Measurements from ENCODE around the gene DTWD2.
A peak's percentile ranks its signal among the peaks of the same experiment; 100 is the strongest.
"Not testable (repeated sequence)": the region's sequence is repeated elsewhere in the genome, so short reads cannot be mapped to it uniquely, and the experiment has no call there.

DTWD2 gene

GRCh38 chr5:118863345-118863744, 125.0 kb downstream of the DTWD2 start:
- DNase-seq (ENCODE audit: low spot score): no peak

GRCh38 chr5:118862596-118862995, 125.8 kb downstream of the DTWD2 start:
- no peak for DNase-seq (ENCODE audit: low spot score)

DNA sequence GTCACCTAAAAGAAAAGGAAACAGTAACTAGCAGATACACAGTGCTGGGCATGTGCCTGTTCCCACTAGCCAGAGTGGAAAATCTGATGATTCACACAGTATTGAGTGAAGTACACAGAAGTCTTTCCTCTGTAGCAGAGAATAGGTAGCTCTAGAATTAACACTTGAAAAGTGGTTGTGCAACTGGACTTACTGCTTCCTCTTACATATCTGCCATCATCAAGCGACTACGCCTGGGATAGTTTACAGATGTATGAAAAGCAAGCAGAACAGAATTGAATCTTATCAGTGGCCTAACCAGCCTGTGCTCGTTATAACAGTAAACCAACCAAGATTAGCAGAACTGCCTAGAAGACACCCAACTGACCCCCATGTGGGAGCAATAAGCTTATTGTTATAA, 130.6 kb downstream of the DTWD2 start:
- DNase-seq (ENCODE audit: low spot score): no peak

DNA sequence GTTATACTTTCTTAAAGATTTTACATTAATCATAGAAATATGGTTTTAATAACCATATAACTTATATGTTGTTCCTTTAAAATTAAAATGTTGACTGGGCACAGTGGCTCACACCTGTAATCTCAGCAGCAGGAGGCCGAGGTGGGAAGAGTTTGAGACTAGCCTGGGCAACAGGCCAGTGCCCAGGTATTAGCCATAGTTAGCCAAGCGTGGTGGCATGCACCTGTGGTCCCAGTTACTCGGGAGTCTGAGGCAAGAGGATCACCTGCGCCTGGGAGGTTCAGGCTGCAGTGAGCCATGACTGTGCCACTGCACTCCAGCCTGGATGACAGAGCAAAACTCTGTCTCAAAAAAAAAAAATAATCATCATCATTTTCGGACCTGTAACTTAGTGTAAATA, 133.5 kb downstream of the DTWD2 start:
- DNase-seq (ENCODE audit: low spot score): no peak

DNA sequence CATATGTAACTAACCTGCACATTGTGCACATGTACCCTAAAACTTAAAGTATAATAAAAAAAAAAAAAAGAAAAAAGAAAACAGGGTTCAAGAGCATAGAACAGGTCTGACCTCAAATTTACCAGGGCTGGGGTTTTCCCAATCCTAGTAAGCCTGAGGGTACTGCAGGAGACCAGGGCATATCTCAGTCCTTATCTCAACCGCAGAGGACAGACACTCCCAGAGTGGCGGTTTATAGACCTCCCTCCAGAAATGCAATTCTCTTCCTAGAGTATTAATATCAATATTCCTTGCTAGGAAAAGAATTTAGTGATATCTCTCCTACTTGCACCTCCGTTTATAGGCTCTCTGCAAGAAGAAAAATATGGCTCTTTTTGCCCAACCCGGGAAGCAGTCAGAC, 136.6 kb downstream of the DTWD2 start:
- DNase-seq (ENCODE audit: low spot score): not testable (repeated sequence)

DNA sequence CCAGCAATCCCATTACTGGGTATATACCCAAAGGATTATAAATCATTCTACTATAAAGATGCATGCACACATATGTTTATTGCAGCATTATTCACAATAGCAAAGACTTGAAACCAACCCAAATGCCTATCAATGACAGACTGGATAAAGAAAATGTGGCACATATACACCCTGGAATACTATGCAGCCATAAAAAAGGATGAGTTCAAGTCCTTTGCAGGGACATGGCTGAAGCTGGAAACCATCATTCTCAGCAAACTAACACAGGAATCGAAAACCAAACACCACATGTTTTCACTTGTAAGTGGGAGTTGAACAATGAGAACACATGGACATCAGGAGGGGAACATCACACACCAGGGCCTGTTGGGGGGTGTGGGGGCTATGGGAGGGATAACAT, 138.8 kb downstream of the DTWD2 start:
- DNase-seq (ENCODE audit: low spot score): not testable (repeated sequence)

GRCh38 chr5:118844351-118844750, 144.0 kb downstream of the DTWD2 start:
- DNase-seq (ENCODE audit: low spot score): no peak

DNA sequence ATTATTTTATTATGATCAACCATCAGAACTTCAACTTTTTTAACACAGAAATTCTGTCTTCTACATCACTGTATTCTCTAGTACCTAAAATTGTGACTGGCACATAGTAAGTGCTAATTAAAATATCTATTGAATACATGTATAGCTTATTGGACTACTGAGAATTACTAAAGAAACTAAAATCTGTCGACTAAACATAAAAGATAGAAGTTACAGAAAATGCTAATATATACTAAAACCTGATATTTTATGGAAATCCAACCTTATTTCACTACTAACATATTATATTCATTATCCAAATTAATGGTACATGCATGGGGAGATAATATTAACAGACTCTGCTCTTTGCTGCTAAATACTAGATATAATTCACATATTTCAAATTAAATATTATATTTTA, 153.6 kb downstream of the DTWD2 start:
- no peak for DNase-seq (ENCODE audit: low spot score)

DNA sequence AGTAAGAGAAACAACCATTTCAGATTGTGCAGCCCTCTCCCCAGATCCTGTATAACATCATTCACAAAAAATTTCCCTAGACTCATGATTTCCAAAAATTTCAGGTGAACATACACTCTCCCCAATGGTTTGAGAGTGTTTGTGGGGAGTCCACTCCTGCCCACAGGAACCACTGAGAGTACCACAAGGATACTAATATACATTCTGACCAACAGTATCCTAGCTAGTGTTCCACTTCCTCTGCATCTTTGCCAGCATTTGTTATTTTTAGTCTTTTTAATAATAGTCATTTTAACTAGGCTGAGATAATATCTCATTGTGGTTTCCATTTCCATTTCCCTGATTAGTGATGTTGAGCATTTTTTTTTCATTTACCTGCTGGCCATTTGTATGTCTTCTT, 155.4 kb downstream of the DTWD2 start:
- no peak for DNase-seq (ENCODE audit: low spot score)

GRCh38 chr5:118825226-118825625, 163.1 kb downstream of the DTWD2 start:
- no peak for DNase-seq (ENCODE audit: low spot score)

GRCh38 chr5:118818604-118819003, 169.7 kb downstream of the DTWD2 start:
- DNase-seq (ENCODE audit: low spot score): no peak

DNA sequence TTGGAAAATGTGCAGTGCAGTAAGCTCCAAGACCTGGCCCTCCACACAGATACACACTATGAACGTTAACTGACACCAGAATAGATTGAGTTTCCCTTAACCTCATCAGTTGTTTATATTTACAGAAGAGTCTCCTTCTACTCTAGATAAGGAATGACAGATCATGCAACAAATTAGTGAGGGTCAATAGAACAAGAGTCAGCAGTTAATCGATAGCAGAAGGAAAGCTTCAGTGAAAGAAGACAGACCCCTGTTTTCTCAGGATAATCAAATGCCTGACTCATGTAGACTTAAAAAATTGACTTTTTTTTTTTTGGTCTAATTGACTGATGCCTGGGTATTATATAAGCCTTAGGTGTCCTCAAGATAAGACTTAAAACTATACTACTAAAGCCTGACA, 179.9 kb downstream of the DTWD2 start:
- DNase-seq (ENCODE audit: low spot score): no peak

- DNase-seq (ENCODE audit: low spot score): no peak
Observed at GRCh38 chr5:118806571-118806970, 181.8 kb downstream of the DTWD2 start.

DNA sequence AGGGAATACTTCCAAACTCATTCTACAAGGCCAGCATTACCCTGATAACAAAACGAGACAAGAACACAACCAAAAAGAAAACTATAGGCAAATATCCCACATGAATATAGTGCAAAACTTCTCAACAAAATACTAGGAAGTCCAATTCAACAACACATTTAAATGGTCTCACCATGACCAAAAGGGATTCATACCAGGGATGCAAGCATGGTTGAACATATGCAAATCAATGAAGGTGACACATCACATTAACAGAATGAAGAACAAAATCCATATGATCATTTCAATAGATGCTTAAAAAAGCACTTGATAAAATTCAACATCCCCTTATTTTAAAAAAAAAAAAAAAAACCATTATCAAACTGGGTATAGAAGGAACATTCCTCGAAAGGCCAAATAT, 186.0 kb downstream of the DTWD2 start:
- DNase-seq (ENCODE audit: low spot score): no peak

DNA sequence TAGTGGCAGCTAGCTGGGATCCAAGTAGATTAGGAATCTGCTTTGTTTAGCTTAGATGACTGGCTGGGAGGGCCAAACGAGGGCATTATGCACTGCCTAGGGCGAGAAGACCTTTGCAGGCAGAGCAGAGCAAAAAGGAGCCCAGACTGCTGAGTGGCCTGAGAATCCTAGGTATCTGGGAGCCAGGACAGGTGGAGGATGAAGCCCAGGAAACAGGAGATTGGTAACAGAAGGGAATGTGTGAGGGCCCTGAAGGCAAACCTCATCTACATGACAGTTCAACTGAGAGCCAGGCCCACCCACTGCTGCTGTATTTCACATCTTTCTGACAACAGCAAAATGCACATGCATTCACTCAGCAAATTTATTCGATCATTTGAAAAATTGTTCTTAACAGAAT, 192.3 kb downstream of the DTWD2 start:
- no peak for DNase-seq (ENCODE audit: low spot score)

GRCh38 chr5:118794281-118794680, 194.1 kb downstream of the DTWD2 start:
- no peak for DNase-seq (ENCODE audit: low spot score)

- no peak for DNase-seq (ENCODE audit: low spot score)
Observed at GRCh38 chr5:118793652-118794051, 194.7 kb downstream of the DTWD2 start.

GRCh38 chr5:118793091-118793490, 195.3 kb downstream of the DTWD2 start:
- no peak for DNase-seq (ENCODE audit: low spot score)

DNA sequence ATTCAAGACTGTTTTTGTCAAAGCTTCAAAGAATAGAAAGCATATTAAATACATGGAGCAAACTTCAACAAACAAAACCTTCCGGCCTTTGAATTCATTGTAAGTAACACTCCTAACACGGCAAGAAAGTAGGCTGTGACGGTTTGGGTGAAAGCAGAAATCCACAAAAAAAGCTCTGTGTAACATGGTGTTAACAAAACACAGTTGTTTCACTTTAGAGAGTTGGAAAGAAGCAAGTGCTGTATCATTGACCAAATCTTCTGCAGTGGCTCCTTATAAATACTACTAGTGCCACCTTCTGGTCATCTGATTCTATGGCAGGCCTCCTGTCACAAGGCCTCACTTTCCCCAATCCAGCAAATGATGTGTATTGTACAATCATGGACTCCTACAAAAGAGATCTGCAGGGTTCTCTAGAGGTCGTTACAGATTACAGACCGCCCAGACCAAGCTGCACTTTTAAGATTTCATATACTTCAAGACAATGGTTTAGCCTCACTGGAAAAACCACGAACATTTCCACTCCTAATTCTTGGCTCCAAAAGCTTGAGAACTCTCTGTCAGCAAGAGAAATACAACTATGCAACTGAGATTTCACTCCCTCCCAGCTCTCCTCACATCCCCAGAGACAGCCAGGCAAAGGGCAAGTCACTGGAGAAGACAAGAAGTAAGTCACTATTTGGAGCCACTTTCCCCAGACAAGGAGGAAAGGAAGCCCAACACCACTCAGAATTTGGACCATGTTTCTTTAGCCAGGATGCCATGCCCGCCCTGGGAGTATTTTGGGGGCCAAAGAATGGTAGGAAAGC, 196.2 kb downstream of the DTWD2 start:
- DNase-seq (ENCODE audit: low spot score): peak; percentile 37

DNA sequence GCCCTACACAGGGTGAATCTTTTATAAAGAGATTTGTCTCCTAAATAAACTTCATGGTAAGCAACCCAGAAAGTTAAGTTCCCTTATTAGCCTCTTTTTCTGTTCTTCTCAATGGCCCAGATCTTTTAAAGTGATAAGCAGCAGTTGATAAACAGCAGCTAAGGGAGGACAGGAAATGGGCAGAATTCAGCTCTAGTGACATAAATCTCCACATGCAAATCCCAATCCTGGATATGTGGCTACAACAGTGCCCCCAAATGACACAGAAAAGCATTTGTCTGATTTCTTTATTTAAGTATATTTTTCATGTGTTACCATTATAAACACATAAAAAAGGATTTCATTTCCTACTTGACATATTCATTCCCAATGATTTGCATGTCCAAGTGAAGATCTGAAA, 199.0 kb downstream of the DTWD2 start:
- DNase-seq (ENCODE audit: low spot score): no peak

GRCh38 chr5:118788351-118788750, 200.0 kb downstream of the DTWD2 start:
- no peak for DNase-seq (ENCODE audit: low spot score)
